Stimulated activated CD8-positive, alpha-beta memory T cell treated with anti-CD3 and anti-CD28 coated beads, Interleukin-7, amount 100 ng/mL, for 1 hour (primary cell): ENCODE data around the gene RXRA.

Experiments
- DNase-seq, 2 donors: peaks; one replicate each; pipeline ENCODE4 v3.0.0-alpha.2; 2020; ENCODE audit warnings: low read depth in 2 of 2

RXRA gene

DNA sequence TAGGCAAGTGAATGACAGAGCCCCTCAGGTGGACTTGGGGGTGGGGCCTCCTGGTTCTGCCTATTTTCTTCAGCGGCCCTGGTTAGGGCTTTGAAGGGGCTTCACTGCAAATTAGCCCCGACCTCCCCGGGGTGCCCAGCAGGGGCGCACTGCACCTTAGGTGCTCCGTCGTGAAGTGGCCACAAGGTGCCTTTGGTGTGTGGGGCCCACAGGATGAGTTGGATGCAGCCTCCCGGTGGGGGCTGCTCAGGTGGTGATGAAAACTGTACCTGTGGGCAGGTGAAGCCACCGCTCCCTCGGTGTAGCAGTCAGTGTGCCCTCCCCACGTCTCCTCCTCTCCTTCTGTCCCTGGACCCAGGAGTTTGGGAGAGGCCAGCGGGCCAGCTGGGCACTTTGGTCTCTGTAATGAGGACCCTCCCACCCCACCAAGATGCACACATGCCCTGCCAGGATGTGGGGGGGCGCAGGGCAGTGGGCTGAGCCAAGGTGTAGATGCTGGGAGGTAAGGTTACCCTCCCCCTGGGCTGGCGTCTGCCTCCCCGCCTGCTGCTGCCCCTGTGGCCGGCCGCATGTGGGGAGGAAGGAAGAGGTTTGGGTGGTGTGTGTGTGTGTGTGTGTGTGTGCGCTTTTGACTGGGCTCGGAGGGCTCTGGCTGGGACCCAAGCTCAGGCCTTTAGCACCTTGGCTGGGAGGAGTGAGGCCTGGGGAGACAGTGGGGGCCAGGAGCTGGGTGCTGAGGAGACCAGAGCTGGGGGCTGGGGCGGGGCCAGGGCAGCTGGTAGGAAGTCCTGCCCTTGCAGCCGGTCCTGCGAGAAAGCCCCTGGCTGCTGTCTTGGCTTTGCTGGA, 55.6 kb downstream of the RXRA start:
- no peak for DNase-seq

DNA sequence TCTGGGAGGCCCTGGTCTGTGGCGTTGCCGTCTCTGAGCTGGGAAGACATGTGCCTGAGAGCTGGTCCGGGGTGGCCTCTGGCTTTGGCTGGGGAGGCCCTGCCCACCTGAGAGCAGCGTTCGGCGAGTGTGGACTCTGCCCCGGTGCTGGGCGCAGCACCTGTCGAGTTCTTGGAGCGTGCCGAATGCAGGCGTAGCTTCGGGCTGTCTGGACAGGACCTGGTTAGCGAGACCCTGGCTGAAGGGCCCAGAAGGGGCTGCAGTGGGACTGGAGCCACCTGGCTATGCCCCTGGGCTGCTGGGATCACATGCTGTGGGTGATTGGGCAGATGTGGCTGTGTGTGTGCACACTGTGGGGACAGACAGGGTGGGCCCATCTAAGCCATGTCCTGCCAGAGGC, 56.5 kb downstream of the RXRA start:
- no peak for DNase-seq

DNA sequence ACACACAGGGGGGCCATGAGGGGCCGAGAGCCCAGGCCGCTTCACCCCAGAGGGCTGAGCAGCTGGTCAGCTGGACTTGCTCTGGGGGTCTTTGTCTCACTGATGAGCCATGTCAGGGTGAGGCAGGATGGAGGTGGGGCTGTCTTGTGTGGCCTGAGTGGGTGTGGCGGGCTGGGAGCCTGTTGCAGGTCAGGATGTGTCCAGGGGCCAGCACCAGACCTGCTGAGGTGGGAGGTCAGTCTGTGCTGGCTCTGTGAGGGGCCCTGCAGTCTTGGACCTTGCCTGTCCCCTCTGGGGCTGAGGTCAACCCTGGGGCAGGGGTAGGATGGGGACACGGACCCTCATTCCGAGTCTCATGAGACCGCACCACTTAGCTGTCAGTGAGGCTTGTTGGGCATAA, 56.9 kb downstream of the RXRA start:
- no peak for DNase-seq

DNA sequence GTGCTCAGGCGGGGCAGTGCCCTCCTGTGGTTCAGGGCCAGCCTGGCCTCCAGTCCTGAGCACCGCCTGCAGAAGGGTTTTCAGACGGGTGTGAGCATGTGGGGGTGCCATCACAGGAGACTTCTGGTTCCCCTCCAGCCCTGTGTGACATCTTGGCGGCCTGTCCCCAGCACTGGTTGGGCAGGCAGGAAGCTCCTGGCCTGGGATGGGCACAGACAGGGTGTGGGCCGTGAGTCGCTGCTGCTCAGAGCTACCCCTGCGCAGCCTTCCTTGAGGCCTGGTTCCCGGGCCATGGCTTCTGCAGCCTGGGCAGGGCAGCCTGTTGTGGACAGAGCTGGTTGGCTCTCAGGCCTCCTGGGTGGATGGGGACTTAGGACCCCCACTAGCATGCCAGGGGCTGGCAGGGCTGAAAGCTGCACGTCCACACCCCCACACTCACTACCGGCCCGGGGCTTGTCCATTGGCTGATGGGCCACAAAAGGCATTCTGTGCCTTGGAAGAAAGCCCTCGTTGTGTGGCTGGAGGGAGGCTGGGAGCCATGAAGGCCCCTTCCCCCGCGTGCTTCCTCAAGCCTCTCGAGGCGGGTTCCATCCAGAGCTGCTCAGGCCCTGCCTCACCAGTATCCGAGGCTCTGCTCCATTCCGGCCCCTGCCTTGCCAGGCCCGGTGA, 58.7 kb downstream of the RXRA start:
- no peak for DNase-seq

DNA sequence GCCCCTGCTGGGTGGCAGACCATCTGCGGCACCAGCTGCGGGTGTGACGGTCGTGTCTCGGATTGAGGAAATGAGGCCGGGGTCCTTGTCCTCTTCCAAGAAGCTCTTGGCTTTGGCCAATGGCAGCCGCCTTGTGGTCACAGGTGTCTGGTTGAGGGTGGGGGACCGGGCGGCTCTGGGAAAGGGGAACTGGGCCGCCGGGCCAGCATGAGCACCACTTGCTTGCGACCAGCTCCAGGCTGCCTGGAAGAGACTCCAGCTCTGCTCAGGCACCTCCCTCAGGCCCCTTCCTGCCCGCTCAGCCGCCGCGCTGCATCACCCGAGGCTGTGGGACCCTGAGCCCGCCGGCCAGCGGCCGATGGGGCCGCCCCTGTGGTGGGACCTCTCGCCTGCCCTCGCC, 59.7 kb downstream of the RXRA start:
- DNase-seq = no peak

DNA sequence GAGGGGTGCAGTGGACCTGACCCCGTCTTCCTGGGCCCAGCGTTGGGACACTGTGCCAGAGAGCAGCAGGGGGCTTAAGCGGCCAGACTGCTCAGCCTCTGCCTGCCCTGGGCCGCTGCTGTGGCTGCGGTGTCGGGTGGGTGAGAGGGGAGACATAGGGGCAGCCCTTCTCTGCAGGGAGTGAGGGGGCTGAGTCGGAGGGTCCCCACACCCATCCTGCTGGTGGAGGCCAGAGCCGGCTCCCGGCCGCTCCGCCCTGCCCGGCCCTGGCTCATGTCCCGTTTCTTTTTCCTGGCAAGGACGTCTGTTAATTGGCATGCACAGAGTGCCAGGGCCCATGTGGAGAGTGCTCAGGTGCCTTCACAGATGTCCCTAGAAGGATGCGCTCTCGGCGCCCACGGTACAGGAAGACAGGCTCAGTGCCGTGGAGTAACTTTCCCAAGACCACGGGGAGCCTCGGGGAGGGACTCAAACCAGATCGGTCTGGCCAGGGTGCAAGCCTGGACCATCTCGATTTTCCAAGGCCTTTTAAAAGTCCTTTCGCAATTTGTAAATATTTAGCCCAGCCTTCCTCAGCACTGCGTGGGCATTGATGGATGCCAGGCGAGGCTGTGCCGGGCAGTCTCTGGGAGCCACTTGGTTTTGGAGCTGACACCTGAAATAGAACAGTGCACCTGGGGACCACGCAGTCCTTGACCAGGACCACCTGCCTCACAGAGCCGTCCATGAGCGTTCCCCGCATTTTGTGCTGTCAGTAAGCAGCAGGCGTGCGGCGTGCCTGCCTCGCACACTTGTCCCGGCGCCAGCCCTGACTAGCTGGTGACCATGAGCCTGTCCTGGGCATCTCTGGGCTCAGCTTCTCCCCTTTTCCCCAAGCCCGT, 60.9 kb downstream of the RXRA start:
- no peak for DNase-seq

DNA sequence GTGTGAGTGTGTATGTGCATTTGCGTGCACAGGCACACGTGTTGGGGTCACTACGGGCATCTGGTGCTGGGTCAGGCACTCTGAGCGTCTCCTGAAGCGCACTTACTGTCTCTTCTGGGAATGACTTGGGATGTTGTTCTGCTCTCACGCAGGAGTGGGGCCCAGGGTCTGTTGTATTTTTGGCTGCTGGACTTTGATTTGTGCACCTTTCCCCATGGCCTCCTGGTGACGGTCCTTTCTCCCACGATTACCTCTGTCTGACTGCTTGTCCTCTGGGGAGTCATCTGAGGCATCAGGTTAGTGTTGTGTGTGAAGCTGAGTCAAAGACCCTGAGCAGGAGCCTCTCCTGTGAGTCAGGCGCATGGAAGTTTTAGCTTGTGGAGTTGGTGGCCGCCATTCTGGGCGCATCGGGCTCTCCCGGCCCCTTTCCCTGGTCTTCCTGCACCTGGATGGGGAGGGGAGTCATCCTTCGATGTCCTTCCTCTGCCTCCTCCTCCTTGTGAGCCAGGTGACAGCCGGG, 62.1 kb downstream of the RXRA start:
- DNase-seq = no peak

DNA sequence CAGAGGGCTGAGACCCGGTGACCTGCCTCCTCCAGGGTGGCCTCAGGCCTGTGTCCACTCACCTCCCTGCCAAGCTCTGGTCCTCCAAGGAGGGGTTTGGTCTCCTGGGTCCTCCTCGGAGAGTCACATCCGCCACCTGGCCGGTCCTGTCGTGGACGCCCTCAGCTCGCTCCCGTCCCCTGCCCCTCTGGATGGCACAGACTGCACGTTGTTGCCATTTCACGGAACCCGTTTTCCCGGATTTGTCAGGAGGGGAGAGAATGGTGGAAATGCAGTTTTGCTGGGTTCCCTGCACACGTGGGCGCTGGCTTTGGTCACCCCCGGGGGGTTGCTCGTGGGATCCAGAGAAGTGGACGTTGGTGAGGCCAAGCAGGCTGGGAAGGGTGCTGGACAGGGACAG, 62.7 kb downstream of the RXRA start:
- no peak for DNase-seq

DNA sequence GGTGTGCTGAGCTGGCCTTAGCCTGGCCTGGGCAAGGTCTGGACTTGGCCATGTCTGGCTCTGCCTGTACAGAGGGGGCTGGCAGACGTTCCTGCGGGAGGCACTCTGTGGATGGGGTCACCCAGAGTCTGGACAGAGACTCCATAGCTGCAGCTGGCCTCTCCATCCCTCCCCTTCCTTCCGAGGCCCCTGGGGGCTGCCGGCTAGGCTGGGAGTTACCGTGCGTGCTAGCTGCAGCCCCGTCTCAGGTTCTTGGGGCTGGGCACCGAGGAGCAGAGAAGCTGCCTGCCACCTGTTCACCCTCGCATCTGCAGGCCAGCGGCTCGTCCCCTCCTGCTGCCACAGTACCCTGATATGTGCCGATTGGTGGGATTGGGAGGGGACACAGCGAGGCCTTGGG, 63.4 kb downstream of the RXRA start:
- no peak for DNase-seq

DNA sequence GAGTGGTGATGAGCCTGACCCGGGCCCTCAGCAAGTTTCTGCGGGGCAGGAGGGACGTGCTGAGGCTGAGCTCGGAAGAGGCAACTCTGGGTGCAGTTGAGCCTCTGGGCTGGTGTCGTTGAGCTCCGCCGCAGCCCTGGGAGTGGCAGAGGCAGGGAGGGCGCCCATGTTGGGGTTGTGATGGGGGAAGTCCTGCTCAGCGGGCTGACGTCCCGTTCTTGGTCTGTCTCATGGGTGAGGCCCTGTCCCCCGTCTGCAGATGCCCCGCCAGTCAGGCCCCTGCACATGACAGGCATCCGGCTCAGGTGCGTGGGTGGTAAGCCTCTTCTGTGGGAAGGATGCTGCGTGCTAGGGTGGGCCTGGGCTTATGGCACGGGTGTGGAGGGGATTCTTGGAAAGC, 64.3 kb downstream of the RXRA start:
- DNase-seq = no peak

DNA sequence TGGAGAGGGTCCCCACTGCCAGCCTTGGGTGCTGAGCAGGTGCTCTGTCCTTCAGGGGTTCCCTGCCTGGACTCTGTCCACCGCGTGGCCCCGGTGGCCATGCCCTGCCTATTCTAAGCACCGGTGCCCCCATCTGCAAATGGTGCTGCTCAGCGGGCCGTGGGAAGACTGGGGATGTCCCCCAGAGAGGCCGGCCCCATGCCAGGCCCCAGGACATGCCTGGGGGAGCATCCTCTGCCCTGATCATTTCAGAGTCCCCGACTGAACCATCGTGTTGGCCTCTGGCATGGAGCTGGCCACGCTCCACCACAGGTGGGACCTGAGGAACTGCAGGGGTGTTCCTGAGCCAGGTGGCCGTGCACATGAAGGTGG, 64.7 kb downstream of the RXRA start:
- DNase-seq = no peak

DNA sequence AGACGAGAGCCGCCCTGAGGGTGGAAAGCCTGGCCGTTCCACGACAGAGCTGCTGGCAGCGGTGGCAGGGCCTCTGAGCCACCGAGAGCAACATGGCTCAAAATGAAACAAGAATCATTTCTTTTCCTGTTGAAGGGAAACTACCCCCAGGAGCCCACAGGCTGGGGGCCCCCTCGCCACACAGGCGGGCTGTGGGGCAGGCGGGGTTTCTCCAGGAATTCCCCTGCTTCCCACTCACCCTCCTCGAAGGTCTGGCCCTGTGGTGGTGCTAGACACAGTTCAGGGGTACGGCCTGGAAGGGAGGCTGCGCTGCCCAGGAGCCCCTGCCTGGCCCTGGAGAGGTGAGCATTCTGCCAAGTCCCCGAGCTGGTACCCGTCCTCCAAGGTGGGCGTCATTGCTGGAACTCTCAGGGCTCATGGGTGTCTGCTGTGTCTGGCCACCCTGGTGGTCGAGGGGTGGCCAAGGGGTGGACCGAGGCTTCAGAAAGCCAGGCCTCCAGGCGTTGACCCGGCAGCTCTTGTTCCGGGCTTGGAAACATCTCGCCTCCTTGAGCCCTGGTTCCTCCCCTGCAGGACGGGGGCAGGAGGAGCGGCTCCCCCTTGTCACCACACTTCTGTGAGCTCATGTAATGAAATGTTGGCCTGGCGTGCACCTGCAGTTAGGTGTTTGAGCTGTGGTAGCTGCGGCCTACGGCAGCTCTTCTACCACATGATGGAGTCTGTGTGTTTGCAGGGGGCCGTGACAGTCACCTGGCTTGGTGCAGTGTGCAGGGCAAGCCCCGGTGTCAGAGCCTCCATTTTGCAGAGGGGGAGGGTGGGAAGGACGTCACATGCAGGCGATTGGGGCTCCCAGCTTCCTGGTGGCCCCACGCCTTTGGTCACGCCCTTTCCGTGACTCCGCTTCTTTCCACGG, 65.3 kb downstream of the RXRA start:
- no peak for DNase-seq

DNA sequence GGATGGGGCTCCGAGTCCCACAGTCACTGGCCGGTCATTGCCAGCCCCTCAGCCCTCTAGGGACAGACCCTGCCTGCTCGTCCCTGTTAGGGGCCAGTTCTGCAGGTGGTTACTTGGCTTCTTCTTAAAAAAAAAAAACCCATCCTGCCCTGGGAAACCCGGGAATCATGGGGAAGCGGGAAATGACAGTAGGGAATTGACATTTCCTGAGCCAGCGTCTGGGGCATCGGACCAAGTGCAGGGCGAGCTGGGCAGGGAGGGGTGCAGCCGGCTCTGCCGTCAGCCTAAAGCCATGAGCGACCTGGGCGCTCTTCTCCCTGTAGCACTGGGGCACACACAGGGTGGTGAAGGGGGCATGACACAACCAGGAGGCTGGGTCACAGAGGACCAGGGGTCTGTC, 66.6 kb downstream of the RXRA start:
- DNase-seq = no peak

DNA sequence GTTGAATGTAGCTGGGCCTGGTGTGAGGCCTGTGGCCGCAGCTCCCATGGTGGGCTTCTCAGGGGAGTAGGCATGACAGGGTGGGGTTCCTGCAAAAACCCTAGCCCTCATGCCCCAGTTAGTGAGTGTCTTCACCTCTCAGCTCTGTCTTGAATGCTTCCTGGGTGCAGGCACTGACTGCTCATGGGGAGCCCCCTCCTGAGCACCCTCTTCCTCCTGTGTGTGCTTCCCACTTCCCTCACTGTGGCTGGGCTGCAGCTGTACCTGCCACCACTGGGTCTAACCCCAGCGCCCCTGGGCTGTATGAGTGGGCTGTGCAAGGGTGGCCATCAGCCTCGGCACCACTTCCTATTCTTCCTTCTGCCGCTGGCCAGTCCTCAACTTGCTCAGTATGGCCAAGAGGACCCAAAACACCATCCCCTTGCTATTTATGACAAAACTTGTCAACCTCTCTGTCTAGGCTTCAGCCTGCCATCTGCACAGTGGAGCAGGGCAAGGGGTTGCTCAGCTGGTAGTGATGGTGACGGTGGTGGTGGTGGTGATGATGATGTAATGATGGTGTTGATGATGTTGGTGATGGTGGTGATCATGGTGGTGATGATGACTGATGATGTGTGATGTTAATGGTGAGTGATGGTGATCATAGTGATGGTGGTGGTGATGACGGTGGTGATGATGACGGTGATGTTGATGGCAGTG, 67.5 kb downstream of the RXRA start:
- DNase-seq = no peak

DNA sequence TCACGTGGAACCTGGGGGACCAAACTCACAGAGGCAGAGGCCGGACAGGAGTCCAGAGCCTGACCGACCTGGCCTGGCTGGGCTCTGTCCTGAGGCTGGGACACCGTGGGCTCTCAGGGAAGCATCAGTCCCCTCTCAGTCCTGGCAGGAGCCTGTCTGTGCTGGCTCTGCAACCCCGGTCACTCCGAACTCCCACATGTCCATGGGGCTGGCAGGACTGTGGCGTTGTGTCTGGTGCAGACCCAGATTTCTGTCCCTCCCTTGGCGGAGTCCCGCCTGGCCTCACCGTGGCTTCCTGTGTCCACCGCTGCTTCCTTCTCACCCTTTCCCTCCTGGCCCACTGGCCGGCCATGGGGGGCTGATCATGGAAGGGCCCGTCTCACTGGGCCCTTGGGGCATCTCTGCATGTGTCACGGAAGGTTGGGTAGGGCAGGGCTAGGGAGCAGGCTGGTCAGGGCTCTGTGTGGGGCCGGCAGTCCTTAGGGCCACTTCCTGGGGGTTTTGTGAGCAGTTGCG, 68.8 kb downstream of the RXRA start:
- no peak for DNase-seq

DNA sequence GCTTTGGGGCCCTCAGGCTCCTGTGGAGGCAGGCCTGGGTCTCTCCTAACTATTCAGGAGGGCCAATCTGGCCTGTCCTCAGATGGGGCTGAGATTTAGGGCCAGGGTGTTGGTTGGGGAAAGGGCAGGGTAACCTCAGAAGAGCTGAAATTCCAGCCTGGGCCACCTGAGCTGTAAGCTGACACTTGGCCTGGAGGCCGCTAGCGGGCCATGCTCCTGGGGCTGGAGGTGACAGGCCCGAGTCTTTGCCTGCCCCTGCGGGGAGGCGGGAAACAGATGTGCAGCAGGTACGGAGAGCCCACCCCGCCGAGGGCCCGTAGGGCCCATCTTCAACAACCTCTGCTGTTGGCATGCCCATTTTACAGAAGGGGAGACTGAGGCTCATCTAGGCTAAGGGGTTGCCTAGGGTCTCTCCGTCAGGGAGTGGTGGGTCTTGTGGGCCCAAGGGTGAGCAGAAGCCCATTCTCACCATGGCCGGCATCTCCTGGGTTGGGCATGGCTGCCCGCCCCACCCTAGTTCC, 69.5 kb downstream of the RXRA start:
- no peak for DNase-seq

DNA sequence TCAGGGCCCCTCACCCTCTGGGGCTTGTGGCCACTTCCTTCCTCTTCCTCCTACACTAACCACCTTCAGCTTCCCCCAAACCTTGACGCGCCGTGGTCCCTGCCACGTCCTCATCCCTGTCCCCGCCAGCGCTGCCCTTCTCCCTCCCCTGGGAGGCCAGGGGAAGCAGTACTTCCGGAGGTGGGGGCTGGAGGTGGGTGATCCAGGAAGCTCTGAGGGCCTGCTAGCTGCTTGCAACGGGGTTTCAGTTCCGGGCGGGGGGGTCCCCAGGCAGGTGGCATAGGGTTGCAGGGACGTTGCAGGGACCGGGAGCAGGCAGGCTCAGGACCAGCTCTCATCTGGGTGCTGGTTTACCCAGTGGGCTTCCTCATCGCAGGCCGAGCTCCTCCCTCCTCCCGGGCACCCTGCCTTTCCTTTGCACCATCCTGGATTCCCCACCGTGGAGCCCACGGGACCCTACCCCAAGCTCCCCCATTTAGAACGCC, 70.0 kb downstream of the RXRA start:
- no peak for DNase-seq

DNA sequence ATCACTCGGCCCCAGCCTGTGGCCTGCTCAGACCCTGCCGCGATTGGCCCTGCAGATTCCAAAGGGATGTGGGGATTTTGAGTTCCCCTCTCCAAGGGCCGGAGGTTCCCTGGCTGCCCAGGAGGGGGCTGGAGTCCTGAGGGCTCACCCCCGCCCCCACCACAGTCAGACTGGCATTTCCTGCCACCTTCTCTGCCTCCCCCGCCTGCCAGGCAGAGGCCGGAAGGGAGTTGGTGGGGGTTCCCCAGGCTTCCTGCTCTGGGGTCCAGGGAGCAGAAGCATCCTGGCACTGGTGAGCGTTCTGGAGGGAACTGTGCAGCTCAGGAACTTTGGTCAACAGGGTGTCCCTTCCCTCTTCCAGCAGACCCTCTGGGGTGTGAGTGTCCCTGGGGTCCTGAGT, 70.6 kb downstream of the RXRA start:
- no peak for DNase-seq

DNA sequence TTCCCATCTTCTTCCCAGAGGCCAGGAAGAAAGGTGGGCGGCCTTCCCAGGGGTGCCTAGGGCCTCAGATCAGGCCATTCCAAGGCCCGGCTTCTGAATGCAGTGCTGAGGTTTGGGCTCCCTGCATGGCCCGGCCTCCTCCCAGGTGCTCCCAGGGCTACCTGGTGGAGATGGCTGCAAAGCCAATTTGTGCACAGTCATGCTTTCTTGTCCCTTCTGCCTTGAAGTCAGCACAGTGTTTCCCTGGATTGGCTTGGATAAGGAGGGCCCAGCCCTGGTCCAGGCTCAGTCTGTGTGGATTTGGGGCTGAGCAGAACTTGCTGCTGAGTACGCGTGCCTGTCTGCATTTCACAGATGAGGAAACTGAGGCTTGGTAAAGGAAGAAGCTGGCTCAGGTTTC, 72.5 kb downstream of the RXRA start:
- no peak for DNase-seq

DNA sequence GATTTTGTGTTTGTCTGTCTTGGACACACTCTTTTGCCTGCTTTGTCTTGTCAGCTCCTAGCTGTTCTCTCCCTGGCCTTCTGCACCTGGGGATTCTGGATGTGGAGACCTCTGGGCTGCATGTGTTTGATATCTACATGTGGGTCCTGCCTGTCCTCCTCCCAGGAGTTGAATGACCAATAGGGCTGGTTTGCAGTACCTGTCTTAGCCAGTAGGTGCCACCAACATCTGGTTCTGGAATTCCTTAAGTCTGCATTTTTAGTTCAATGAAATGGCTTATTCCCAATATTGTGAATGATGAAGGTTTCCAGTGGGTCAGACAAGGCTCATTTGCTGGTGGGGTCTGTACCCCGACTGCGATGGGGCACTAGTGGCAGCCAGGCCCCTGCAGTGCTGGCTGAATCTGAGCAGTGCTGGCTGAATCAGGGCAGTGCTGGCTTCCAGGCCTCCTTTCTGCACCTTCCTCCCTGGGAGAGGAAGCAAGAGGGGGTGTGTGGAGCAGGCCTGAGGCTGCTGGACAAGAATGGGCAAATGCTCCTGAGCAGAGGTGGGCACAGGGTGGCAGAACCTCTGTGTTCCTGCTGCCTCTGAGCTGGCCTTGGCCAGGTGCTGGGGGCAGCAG, 73.3 kb downstream of the RXRA start:
- no peak for DNase-seq
